A673 (cell line): ENCODE results near the gene MAPK9. TPM values are rescaled to one million over a fixed set of nuclear protein-coding genes. Genes with fewer than 3 reads are reported as not detected.
A peak's percentile ranks its signal among the peaks of the same experiment; 100 is the strongest.

ENCODE experiments used
- BruUV-seq: library from RNA; stranded (reverse); fragments of 400-500 nt; replicated peaks from 2 replicates; lab custom pipeline; 2021; lab: Mats Ljungman, UMichigan
- CTCF ChIA-PET: fragments of 300-600 bp; sonication (Branson Sonifier 250); formaldehyde crosslinking; loops from one replicate; lab custom pipeline; 2022; ENCODE audit warnings: antibody characterized with exemption; lab: Charles Lee
- POLR2A ChIA-PET: fragments of 300-600 bp; sonication (Branson Sonifier 250); formaldehyde crosslinking; loops from one replicate; lab custom pipeline; 2022; ENCODE audit warnings: antibody characterized with exemption; ENCODE audit not compliant: low non-redundant PET; lab: Charles Lee
- DNase-seq: peaks from one replicate; pipeline ENCODE4 v3.0.0-alpha.2; 2015; ENCODE audit warnings: low spot score
- H3K27ac ChIP-seq: fragments of 200-600 bp; sonication (generic); 2 replicates; pipeline ENCODE4 v1.5.1; 2016; ENCODE audit warnings: mixed run types, low read depth, mild to moderate bottlenecking, mixed read lengths, antibody characterized with exemption, low read length; ENCODE audit not compliant: poor library complexity, severe bottlenecking
- H3K27me3 ChIP-seq: fragments of 200-600 bp; sonication (generic); replicated peaks from 2 replicates; pipeline ENCODE4 v1.6.1; 2017; ENCODE audit warnings: mixed run types, low read depth, mild to moderate bottlenecking, mixed read lengths, antibody characterized with exemption, low read length; ENCODE audit not compliant: insufficient read depth, poor library complexity
- H3K36me3 ChIP-seq: fragments of 200-600 bp; sonication (generic); 2 replicates; pipeline ENCODE4 v1.6.1; 2016; ENCODE audit warnings: mixed run types, mild to moderate bottlenecking, mixed read lengths, antibody characterized with exemption, low read length; ENCODE audit not compliant: insufficient read depth, poor library complexity, severe bottlenecking
- H3K4me1 ChIP-seq: fragments of 200-600 bp; sonication (generic); 2 replicates; pipeline ENCODE4 v1.6.1; 2017; ENCODE audit warnings: mixed run types, mild to moderate bottlenecking, mixed read lengths, antibody characterized with exemption, low read length; ENCODE audit not compliant: insufficient read depth, poor library complexity, severe bottlenecking
- H3K4me3 ChIP-seq: fragments of 200-600 bp; sonication (generic); 2 replicates; pipeline ENCODE4 v1.5.1; 2016; ENCODE audit warnings: low read depth, mixed run types, mild to moderate bottlenecking, mixed read lengths, low read length; ENCODE audit not compliant: poor library complexity, severe bottlenecking
- H3K9me3 ChIP-seq: fragments of 200-600 bp; sonication (generic); 2 replicates; pipeline ENCODE4 v1.6.1; 2016; ENCODE audit warnings: mixed run types, low read depth, mild to moderate bottlenecking, mixed read lengths, antibody characterized with exemption, low read length; ENCODE audit not compliant: poor library complexity, severe bottlenecking
- EZH2 ChIP-seq: fragments of 200-600 bp; sonication (generic); IDR thresholded peaks from 2 replicates; pipeline ENCODE4 v1.6.1; 2017; ENCODE audit warnings: borderline replicate concordance, low read depth, mild to moderate bottlenecking, mixed read lengths, antibody characterized with exemption, low read length; ENCODE audit not compliant: poor library complexity, severe bottlenecking
- intact Hi-C: fragments of 100-400 bp; cut with micrococcal nuclease; formaldehyde crosslinking; loops from one replicate; pipeline ENCODE4 v1.10.0; 2022; ENCODE audit not compliant: unreplicated experiment
- total RNA-seq: library from RNA; stranded (reverse); gene quantifications from 2 replicates; pipeline ENCODE4 v1.2.3, GENCODE V29; 2021
- TF ChIP-seq, protein P1 (sequence below): fragments of 300-800, 200-600 bp; sonication (generic); conservative IDR thresholded peaks from 2 replicates; pipeline ENCODE4 v1.5.1; 2017; ENCODE audit warnings: low read depth, mild to moderate bottlenecking, antibody characterized with exemption, low read length, moderate library complexity, mixed read lengths

The MAPK9 gene
- total RNA-seq, 1 experiment from 2014 or later = 34.4 TPM

DNA sequence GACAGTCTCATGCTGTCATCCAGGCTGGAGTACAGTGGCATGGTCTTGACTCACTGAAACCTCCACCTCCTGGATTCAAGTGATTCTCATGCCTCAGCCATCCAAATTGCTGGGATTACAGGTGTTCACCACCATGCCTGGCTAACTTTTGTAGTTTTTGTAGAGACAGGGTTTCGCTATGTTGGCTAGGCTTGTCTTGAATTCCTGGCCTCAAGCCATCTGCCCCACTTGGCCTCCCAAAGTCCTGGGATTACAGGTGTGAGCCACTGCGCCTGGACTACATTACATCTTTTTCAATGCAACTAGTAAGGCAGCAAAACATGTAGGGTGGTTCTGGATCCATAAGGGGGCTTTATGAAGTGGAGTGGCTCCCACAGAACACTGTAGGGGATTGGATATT lies 53.3 kb downstream of the MAPK9 start:
- ChIA-PET POLR2A (no interaction called here), CTCF (no interaction called here)

DNA sequence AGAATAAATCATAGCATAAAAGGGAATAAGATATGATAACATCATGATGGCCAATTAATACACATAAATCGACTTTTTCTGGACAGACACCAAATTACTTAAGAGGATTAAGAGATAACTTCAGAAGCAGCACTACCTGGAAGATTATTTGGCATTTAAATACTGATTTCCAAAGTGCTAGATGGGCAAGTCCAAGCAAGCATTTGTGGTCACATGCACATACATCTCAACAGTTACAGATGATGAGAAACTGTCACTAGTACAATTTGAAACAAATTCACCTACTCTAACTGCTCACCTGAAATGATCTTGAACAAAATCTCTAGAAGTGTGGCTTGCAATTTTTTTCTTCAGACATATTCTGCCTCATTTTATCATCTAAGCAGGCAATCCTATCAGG lies 56.0 kb downstream of the MAPK9 start:
- TSS peak; percentile 41 for BruUV-seq
- CTCF ChIA-PET = no interaction called here

More for the DNA sequence above, 53.3 kb downstream of the MAPK9 start:
- no peak overlapping the region for H3K4me3 ChIP-seq
- no peaks in the 10 kb centered on the region for H3K36me3 ChIP-seq
- H3K27ac ChIP-seq = no peak overlapping the region
- no peaks in the 10 kb centered on the region for H3K9me3 ChIP-seq
- TF ChIP-seq EZH2 = no peak
- TF ChIP-seq, protein P1, sequence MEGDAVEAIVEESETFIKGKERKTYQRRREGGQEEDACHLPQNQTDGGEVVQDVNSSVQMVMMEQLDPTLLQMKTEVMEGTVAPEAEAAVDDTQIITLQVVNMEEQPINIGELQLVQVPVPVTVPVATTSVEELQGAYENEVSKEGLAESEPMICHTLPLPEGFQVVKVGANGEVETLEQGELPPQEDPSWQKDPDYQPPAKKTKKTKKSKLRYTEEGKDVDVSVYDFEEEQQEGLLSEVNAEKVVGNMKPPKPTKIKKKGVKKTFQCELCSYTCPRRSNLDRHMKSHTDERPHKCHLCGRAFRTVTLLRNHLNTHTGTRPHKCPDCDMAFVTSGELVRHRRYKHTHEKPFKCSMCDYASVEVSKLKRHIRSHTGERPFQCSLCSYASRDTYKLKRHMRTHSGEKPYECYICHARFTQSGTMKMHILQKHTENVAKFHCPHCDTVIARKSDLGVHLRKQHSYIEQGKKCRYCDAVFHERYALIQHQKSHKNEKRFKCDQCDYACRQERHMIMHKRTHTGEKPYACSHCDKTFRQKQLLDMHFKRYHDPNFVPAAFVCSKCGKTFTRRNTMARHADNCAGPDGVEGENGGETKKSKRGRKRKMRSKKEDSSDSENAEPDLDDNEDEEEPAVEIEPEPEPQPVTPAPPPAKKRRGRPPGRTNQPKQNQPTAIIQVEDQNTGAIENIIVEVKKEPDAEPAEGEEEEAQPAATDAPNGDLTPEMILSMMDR = no peak
- no peaks in the 10 kb centered on the region for H3K27me3 ChIP-seq
- no peaks in the 10 kb centered on the region for H3K4me1 ChIP-seq
- DNase-seq = no peak
- intact Hi-C loops = no loop called here
- no TSS peak for BruUV-seq

DNA sequence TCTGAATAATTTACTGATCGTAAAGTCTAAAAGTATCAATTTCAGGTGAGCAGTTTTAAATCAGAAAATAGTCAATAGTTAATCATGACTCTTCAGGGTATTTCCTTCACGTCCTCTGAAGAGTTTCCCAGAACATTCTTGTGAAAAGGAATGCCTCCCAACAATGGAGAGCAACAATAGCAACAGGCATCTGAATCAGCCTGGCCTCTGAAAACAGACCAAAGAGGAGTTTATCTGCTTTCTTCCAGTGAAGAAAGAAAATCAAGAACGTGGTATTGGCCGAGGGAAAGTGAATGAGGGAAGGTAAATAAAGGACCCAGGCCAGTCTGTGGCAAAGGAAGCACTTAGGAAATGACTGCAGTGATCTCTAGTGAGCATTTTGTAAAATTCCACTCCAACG lies 56.8 kb downstream of the MAPK9 start:
- DNase-seq = no peak
- intact Hi-C loops = no loop called here
- H3K4me1 ChIP-seq = no peaks in the 10 kb centered on the region
- no peaks in the 10 kb centered on the region for H3K36me3 ChIP-seq
- H3K27ac ChIP-seq = no peak overlapping the region
- no peak overlapping the region for H3K4me3 ChIP-seq
- TF ChIP-seq, protein P1 = no peak
- TF ChIP-seq EZH2 = no peak
- no TSS peak for BruUV-seq
- H3K27me3 ChIP-seq = no peaks in the 10 kb centered on the region
- no peaks in the 10 kb centered on the region for H3K9me3 ChIP-seq
- ChIA-PET POLR2A (no interaction called here), CTCF (no interaction called here)

More for the DNA sequence above, 56.0 kb downstream of the MAPK9 start:
- no peaks in the 10 kb centered on the region for H3K4me1 ChIP-seq
- no peak overlapping the region for H3K27ac ChIP-seq
- POLR2A ChIA-PET = no interaction called here
- H3K4me3 ChIP-seq = no peak overlapping the region
- H3K9me3 ChIP-seq = no peaks in the 10 kb centered on the region
- TF ChIP-seq, protein P1 = no peak
- TF ChIP-seq EZH2 = no peak
- H3K27me3 ChIP-seq = no peaks in the 10 kb centered on the region
- intact Hi-C loops = no loop called here
- no peak for DNase-seq
- H3K36me3 ChIP-seq = no peaks in the 10 kb centered on the region
